T follicular helper cell (primary cell): ENCODE results near the gene CCL24.
"Not testable (repeated sequence)": the region's sequence is repeated elsewhere in the genome, so short reads cannot be mapped to it uniquely, and the experiment has no call there.

Experiments
- DNase-seq: peaks from one replicate; pipeline ENCODE4 v3.0.0-alpha.2; 2020; ENCODE audit warnings: low read depth

Gene CCL24

GRCh38 chr7:75819711-75820110 lies 6.1 kb upstream of the CCL24 start:
- DNase-seq, result no peak

GRCh38 chr7:75818472-75818871 lies 4.9 kb upstream of the CCL24 start:
- DNase-seq, result no peak

GRCh38 chr7:75817116-75817515 lies 3.5 kb upstream of the CCL24 start:
- no peak for DNase-seq

- no peak for DNase-seq
These were observed 1.9 kb upstream of the CCL24 start for GRCh38 chr7:75815418-75816064.

- DNase-seq, result no peak
These were observed 871 bp upstream of the CCL24 start for GRCh38 chr7:75814407-75814947.

- DNase-seq, result no peak
These were observed 522 bp downstream of the CCL24 start for GRCh38 chr7:75813084-75813483.

GRCh38 chr7:75811894-75812678 lies 1.5 kb downstream of the CCL24 start:
- DNase-seq, result no peak

- DNase-seq, result no peak
These were observed 4.2 kb downstream of the CCL24 start for GRCh38 chr7:75809396-75809795.

- DNase-seq, result no peak
These were observed 5.5 kb downstream of the CCL24 start for GRCh38 chr7:75808106-75808505.

GRCh38 chr7:75807452-75807851 lies 6.2 kb downstream of the CCL24 start:
- no peak for DNase-seq

GRCh38 chr7:75806560-75807307 lies 6.9 kb downstream of the CCL24 start:
- DNase-seq, result no peak

- DNase-seq, result no peak
These were observed 8.9 kb downstream of the CCL24 start for GRCh38 chr7:75804705-75805104.

GRCh38 chr7:75804004-75804403 lies 9.6 kb downstream of the CCL24 start:
- no peak for DNase-seq

GRCh38 chr7:75802552-75802821 lies 11.1 kb downstream of the CCL24 start:
- no peak for DNase-seq

GRCh38 chr7:75798770-75799169 lies 14.8 kb downstream of the CCL24 start:
- no peak for DNase-seq

- no peak for DNase-seq
These were observed 17.2 kb downstream of the CCL24 start for GRCh38 chr7:75796420-75796819.

- DNase-seq, result no peak
These were observed 17.7 kb downstream of the CCL24 start for GRCh38 chr7:75795831-75796285.

GRCh38 chr7:75793676-75794075 lies 19.9 kb downstream of the CCL24 start:
- no peak for DNase-seq

GRCh38 chr7:75792567-75792966 lies 21.0 kb downstream of the CCL24 start:
- DNase-seq, result not testable (repeated sequence)

GRCh38 chr7:75789361-75789924 lies 24.2 kb downstream of the CCL24 start:
- no peak for DNase-seq

- DNase-seq, result not testable (repeated sequence)
These were observed 25.3 kb downstream of the CCL24 start for GRCh38 chr7:75788154-75788847.

GRCh38 chr7:75783058-75783457 lies 30.5 kb downstream of the CCL24 start:
- DNase-seq, result not testable (repeated sequence)
